ENCODE results near the gene PITPNM3.

DNA sequence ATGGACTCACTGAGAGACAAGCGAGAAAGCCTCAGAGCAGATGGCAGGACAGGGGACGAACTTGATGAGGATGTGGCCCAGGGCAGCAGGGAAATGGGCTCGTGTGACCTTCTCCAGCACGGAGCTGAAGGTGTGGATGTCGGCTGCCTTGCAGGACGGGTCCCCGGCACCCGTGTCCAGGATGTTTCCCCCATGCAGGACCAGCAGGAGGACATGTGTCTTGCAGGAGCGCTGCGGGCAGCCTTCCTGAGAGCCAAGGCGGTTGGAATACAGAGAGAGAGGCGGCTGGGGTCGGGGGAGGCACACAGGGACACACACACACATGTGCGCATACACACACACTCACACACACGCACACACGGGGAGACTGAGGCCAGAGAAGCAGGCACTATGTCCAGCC is 72.8 kb downstream of the PITPNM3 start:
- TF ChIP-seq CTCF (IDR thresholded peaks at IDR 0.05) (no peak), POLR2A (IDR thresholded peaks at IDR 0.05) (no peak)

Measured in adrenal gland (tissue), 5 donors.